ENCODE results near the gene TMC7.

TMC7 gene

DNA sequence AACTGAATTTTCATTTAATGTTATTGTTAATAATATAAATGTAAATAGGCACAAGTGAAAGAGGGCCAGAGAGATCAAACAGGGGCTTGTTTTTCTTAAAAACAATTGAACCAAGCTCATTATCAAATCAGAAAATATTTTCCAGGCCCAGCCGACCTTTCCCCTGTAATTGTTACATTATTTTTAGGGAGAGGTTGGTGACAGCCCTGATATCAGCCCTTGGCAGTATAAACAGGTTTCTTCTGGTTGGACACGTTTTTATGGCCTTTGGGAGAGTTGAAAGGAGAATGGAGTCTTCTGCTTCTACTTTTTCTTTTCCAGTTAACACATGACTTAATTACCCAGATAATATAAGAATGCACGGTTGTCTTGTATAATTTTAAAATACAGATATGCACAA lies 43.7 kb downstream of the TMC7 start:
- no peak for DNase-seq (ENCODE audit: low read depth, low spot score)
- TF ChIP-seq, protein P1, sequence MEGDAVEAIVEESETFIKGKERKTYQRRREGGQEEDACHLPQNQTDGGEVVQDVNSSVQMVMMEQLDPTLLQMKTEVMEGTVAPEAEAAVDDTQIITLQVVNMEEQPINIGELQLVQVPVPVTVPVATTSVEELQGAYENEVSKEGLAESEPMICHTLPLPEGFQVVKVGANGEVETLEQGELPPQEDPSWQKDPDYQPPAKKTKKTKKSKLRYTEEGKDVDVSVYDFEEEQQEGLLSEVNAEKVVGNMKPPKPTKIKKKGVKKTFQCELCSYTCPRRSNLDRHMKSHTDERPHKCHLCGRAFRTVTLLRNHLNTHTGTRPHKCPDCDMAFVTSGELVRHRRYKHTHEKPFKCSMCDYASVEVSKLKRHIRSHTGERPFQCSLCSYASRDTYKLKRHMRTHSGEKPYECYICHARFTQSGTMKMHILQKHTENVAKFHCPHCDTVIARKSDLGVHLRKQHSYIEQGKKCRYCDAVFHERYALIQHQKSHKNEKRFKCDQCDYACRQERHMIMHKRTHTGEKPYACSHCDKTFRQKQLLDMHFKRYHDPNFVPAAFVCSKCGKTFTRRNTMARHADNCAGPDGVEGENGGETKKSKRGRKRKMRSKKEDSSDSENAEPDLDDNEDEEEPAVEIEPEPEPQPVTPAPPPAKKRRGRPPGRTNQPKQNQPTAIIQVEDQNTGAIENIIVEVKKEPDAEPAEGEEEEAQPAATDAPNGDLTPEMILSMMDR (IDR thresholded peaks at IDR 0.05; ENCODE audit: insufficient read depth, low read length, missing control alignments), result no peak
- ChIA-PET CTCF (no interaction called here), POLR2A (no interaction called here)
- H3K4me3 ChIP-seq (ENCODE audit: low read depth, low read length), result no peak overlapping the region

DNA sequence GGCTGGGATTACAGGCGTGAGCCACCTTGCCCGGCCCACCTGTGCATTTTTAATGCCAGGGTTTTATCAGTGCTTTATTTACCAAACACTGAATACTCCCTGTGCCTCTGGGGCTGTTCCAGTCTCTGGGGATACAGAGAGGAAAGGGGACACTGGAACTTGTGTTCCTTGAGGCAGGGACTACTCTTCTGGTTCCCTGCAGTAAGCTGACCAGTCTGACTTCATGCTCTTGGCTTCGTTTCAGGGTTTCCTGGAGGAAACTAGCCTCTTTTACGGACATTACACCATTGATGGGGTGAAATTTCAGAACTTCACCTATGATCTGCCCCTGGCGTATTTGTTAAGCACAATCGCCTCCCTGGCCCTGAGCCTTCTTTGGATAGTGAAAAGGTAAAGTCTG lies 46.2 kb downstream of the TMC7 start:
- TF ChIP-seq, protein P1 (IDR thresholded peaks at IDR 0.05; ENCODE audit: insufficient read depth, low read length, missing control alignments), result no peak
- CTCF ChIA-PET, result no interaction called here
- H3K4me3 ChIP-seq (ENCODE audit: low read depth, low read length), result no peak overlapping the region
- POLR2A ChIA-PET, result no interaction called here
- no peak for DNase-seq (ENCODE audit: low read depth, low spot score)

DNA sequence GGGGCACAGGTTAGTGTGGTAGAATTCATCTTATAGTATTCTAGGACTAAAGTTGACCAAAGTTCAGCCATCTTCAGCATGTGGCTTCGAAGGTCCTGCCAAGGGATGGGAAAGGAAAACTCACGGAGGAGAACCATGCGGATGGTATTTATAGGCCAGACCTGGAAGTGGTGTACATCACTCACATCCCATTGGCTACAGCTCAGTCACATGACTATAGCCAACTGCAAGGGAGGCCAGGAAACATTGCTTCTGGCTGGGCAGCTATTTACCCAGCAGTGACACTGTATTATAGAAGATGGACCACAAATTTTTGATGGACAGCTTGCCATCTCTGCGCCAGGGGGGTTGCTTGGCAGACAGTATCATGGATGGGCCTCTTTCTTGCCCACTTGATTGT lies 48.0 kb downstream of the TMC7 start:
- TF ChIP-seq, protein P1 (IDR thresholded peaks at IDR 0.05; ENCODE audit: insufficient read depth, low read length, missing control alignments), result no peak
- no peak for DNase-seq (ENCODE audit: low read depth, low spot score)
- CTCF ChIA-PET, result no interaction called here
- POLR2A ChIA-PET, result no interaction called here
- no peak overlapping the region for H3K4me3 ChIP-seq (ENCODE audit: low read depth, low read length)

DNA sequence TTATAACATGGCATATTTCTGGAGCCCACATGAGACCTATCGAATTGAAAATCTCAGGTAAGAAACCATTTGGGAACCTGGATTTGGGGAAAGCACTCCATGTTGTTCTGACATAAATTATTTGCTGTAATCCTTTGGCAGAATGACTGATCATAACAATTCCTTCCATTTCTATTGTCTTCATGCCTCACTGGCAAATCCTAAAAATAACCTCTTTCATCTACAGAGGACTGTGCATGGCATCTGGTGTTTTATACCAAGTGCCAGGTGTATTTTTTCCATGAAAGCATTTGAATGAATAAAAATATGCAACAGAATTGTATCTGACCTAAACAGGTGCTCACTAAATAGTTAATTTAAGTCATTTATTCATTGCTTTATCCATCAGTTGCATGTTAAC lies 50.0 kb downstream of the TMC7 start:
- ChIA-PET CTCF (no interaction called here), POLR2A (no interaction called here)
- TF ChIP-seq, protein P1 (IDR thresholded peaks at IDR 0.05; ENCODE audit: insufficient read depth, low read length, missing control alignments), result no peak
- no peak for DNase-seq (ENCODE audit: low read depth, low spot score)
- H3K4me3 ChIP-seq (ENCODE audit: low read depth, low read length), result no peak overlapping the region

DNA sequence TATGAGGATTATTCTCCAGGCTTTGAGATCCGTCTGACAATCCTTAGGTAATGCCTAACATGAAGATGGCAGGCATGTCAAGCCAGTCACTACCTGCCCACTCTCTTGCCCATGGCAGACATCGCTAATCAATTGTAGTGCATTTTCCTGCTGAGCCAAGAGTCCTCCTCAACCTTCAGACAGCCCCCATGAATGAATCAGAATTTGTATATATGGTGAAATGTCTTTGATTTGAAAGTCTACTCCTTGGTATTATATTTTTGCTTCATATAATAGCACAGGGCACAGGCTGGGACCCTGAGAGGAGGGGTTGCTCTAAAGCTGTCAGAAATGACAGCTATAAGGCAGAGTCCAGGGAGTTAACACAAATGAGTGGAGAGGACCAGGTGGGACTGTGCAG lies 56.7 kb downstream of the TMC7 start:
- H3K4me3 ChIP-seq (ENCODE audit: low read depth, low read length), result no peak overlapping the region
- CTCF ChIA-PET, result interaction anchor here (1.7 kb wide), 1 partner anchor 46 kb away, joined by 4 read pairs; no protein-coding TSS in a partner anchor
- DNase-seq (ENCODE audit: low read depth, low spot score), result no peak
- POLR2A ChIA-PET, result no interaction called here
- TF ChIP-seq, protein P1 (IDR thresholded peaks at IDR 0.05; ENCODE audit: insufficient read depth, low read length, missing control alignments), result no peak

DNA sequence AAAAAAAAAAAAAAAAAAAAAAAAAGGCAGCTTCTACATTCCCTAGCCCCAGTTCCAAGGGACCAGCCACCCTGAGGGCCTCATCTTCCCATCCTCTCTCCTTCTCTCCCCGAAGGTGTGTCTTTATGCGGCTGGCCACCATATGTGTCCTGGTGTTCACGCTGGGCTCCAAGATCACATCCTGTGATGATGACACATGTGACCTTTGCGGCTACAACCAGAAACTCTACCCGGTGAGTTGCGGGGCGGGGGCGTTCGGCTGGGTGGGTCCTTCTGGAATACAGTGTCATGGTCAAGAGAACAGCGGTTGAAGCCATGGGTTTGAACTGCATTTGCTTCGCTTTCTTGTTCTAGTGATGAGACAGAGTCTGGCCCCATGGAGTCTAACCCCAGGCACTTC lies 61.0 kb downstream of the TMC7 start:
- H3K4me3 ChIP-seq (ENCODE audit: low read depth, low read length), result no peak overlapping the region
- POLR2A ChIA-PET, result no interaction called here
- CTCF ChIA-PET, result no interaction called here
- TF ChIP-seq, protein P1 (IDR thresholded peaks at IDR 0.05; ENCODE audit: insufficient read depth, low read length, missing control alignments), result no peak
- DNase-seq (ENCODE audit: low read depth, low spot score), result no peak

Measured in AG04449 (cell line).